ENCODE measurements around the gene FBXW8.

FBXW8 gene

DNA sequence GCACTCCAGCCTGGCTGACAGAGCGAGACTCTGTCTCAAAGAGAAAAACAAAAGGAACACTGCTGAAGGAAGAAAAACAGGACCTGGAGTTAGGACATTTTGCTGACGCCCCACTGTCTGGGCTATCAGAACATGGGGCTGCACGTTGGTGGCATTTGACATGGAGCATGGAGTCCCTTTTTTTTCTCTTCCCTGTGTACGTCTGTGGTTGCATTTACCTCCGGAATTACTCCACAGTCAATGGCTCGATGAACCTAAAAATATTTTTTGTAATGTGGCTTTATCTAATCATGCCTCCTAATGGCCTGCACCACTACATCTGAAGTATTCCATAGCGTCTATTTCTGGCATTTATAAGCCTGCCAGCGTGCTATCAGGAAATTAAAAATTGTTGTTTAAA lies 157.7 kb downstream of the FBXW8 start:
- H3K14ac ChIP-seq (ENCODE audit: low read length), result no peak overlapping the region
- H3K79me1 ChIP-seq (ENCODE audit: low read depth, low read length), result no peaks in the 10 kb centered on the region
- H4K91ac ChIP-seq (ENCODE audit: low read depth, low read length, poor library complexity), result no peak overlapping the region
- H3K4me1 ChIP-seq (ENCODE audit: control insufficient read depth in 2 of 2, insufficient read depth in 1 of 2, low read depth in 1 of 2, low read length in 2 of 2), result no peaks in the 10 kb centered on the region
- H3K27me3 ChIP-seq (ENCODE audit: control insufficient read depth in 3 of 3, insufficient read depth in 3 of 3, low read depth in 1 of 3, low read length in 3 of 3), result peaks cover 0 to 3% (median 0%) of the 10 kb centered on the region in 3 experiments
- no peak overlapping the region for H3K18ac ChIP-seq (ENCODE audit: low read length)
- no peak overlapping the region for H3K4ac ChIP-seq (ENCODE audit: low read length)
- H3K4me3 ChIP-seq (ENCODE audit: low read length in 2 of 2), result no peak overlapping the region
- no peak overlapping the region for H3K9ac ChIP-seq (ENCODE audit: low read depth, low read length, poor library complexity)
- no peak overlapping the region for H3K27ac ChIP-seq (replicated peaks; ENCODE audit: low read length)
- H2BK12ac ChIP-seq (ENCODE audit: low read length), result no peak overlapping the region
- WGBS, 2 donors (ENCODE audit: extremely low coverage in 2 of 2, insufficient read length in 2 of 2, insufficient replicate concordance in 1 of 2), result no CpG with 5 or more reads among the region's 8 CpGs
- no peak overlapping the region for H3K4me2 ChIP-seq (ENCODE audit: insufficient read depth, low read length, poor library complexity, severe bottlenecking)
- H2BK5ac ChIP-seq (ENCODE audit: low read length), result no peak overlapping the region
- H2BK120ac ChIP-seq (ENCODE audit: low read depth, low read length), result no peak overlapping the region
- no peaks in the 10 kb centered on the region for H3K9me3 ChIP-seq (replicated peaks in 1 of 2; ENCODE audit: control insufficient read depth in 2 of 2, insufficient read depth in 1 of 2, low read depth in 1 of 2, low read length in 2 of 2)
- no peak overlapping the region for H3K23ac ChIP-seq (ENCODE audit: low read depth, low read length, poor library complexity)
- H2AK5ac ChIP-seq (ENCODE audit: low read depth, low read length), result no peak overlapping the region
- H2AFZ ChIP-seq (ENCODE audit: low read length), result no peak overlapping the region
- no peak overlapping the region for H2BK15ac ChIP-seq (ENCODE audit: low read length)
- no peak overlapping the region for H4K8ac ChIP-seq (ENCODE audit: low read depth, low read length)
- no peak for DNase-seq (ENCODE audit: low spot score)
- no peaks in the 10 kb centered on the region for H3K36me3 ChIP-seq (replicated peaks in 1 of 2; ENCODE audit: control insufficient read depth in 2 of 2, insufficient read depth in 2 of 2, low read length in 2 of 2)

DNA sequence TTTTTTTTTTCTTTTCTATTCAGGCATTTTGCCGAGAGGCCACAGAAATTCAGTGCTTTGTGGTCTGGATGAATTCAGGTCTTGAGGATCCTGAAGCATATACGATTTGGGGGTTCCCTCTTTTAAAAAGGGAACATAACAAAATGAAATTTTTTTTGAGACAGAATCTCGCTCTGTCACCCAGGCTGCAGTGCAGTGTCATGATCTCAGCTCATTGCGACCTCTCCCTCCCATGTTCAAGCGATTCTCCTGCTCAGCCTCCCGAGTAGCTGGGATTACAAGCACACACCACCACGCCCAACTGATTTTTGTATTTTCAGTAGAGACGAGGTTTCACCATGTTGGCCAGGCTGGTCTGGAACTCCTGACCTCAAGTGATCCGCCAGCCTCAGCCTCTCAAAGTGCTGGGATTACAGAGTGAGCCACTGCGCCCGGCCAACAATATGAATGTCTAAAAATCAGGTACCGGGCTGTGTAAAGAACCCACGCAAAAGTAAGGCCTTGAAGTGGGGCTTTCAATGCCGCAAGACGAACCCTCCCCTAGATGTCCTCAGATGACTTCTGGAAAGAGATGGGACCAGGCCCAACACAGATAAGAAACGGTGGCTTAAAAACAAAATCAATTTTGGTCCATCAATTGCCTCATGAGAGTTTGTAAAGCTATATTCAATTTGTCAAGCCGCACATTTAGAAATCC lies 158.5 kb downstream of the FBXW8 start:
- H4K91ac ChIP-seq (ENCODE audit: low read depth, low read length, poor library complexity), result no peak overlapping the region
- H3K79me1 ChIP-seq (ENCODE audit: low read depth, low read length), result no peaks in the 10 kb centered on the region
- peaks cover 0 to 3% (median 0%) of the 10 kb centered on the region in 3 experiments for H3K27me3 ChIP-seq (ENCODE audit: control insufficient read depth in 3 of 3, insufficient read depth in 3 of 3, low read depth in 1 of 3, low read length in 3 of 3)
- DNase-seq (ENCODE audit: low spot score), result no peak
- H4K8ac ChIP-seq (ENCODE audit: low read depth, low read length), result no peak overlapping the region
- H2AFZ ChIP-seq (ENCODE audit: low read length), result no peak overlapping the region
- no peaks in the 10 kb centered on the region for H3K36me3 ChIP-seq (replicated peaks in 1 of 2; ENCODE audit: control insufficient read depth in 2 of 2, insufficient read depth in 2 of 2, low read length in 2 of 2)
- H2BK15ac ChIP-seq (ENCODE audit: low read length), result no peak overlapping the region
- H2BK12ac ChIP-seq (ENCODE audit: low read length), result no peak overlapping the region
- no peak overlapping the region for H3K4me2 ChIP-seq (ENCODE audit: insufficient read depth, low read length, poor library complexity, severe bottlenecking)
- no peak overlapping the region for H2AK5ac ChIP-seq (ENCODE audit: low read depth, low read length)
- H3K27ac ChIP-seq (replicated peaks; ENCODE audit: low read length), result no peak overlapping the region
- H2BK120ac ChIP-seq (ENCODE audit: low read depth, low read length), result no peak overlapping the region
- no peaks in the 10 kb centered on the region for H3K4me1 ChIP-seq (ENCODE audit: control insufficient read depth in 2 of 2, insufficient read depth in 1 of 2, low read depth in 1 of 2, low read length in 2 of 2)
- WGBS, 2 donors (ENCODE audit: extremely low coverage in 2 of 2, insufficient read length in 2 of 2, insufficient replicate concordance in 1 of 2), result no CpG with 5 or more reads among the region's 17 CpGs
- H3K9ac ChIP-seq (ENCODE audit: low read depth, low read length, poor library complexity), result no peak overlapping the region
- no peak overlapping the region for H2BK5ac ChIP-seq (ENCODE audit: low read length)
- no peak overlapping the region for H3K4me3 ChIP-seq (ENCODE audit: low read length in 2 of 2)
- H3K4ac ChIP-seq (ENCODE audit: low read length), result no peak overlapping the region
- no peaks in the 10 kb centered on the region for H3K9me3 ChIP-seq (replicated peaks in 1 of 2; ENCODE audit: control insufficient read depth in 2 of 2, insufficient read depth in 1 of 2, low read depth in 1 of 2, low read length in 2 of 2)
- no peak overlapping the region for H3K18ac ChIP-seq (ENCODE audit: low read length)
- no peak overlapping the region for H3K14ac ChIP-seq (ENCODE audit: low read length)
- H3K23ac ChIP-seq (ENCODE audit: low read depth, low read length, poor library complexity), result no peak overlapping the region

GRCh38 chr12:117069926-117070900 lies 159.5 kb downstream of the FBXW8 start:
- DNase-seq (ENCODE audit: low spot score), result no peak
- Histone ChIP-seq H2BK15ac (ENCODE audit: low read length) (no peak overlapping the region), H3K9me3 (replicated peaks in 1 of 2; ENCODE audit: control insufficient read depth in 2 of 2, insufficient read depth in 1 of 2, low read depth in 1 of 2, low read length in 2 of 2) (no peaks in the 10 kb centered on the region), H2AFZ (ENCODE audit: low read length) (peak overlapping the region; percentile 15), H3K36me3 (replicated peaks in 1 of 2; ENCODE audit: control insufficient read depth in 2 of 2, insufficient read depth in 2 of 2, low read length in 2 of 2) (no peaks in the 10 kb centered on the region), H3K4ac (ENCODE audit: low read length) (no peak overlapping the region), H3K4me3 (ENCODE audit: low read length in 2 of 2) (no peak overlapping the region), H3K4me2 (ENCODE audit: insufficient read depth, low read length, poor library complexity, severe bottlenecking) (no peak overlapping the region), H3K18ac (ENCODE audit: low read length) (no peak overlapping the region), H3K14ac (ENCODE audit: low read length) (no peak overlapping the region), H4K91ac (ENCODE audit: low read depth, low read length, poor library complexity) (no peak overlapping the region), H2AK5ac (ENCODE audit: low read depth, low read length) (no peak overlapping the region), H2BK120ac (ENCODE audit: low read depth, low read length) (no peak overlapping the region), H4K8ac (ENCODE audit: low read depth, low read length) (no peak overlapping the region), H2BK12ac (ENCODE audit: low read length) (no peak overlapping the region), H3K27ac (replicated peaks; ENCODE audit: low read length) (no peak overlapping the region), H3K9ac (ENCODE audit: low read depth, low read length, poor library complexity) (no peak overlapping the region), H3K27me3 (ENCODE audit: control insufficient read depth in 3 of 3, insufficient read depth in 3 of 3, low read depth in 1 of 3, low read length in 3 of 3) (no peaks in the 10 kb centered on the region), H3K79me1 (ENCODE audit: low read depth, low read length) (no peaks in the 10 kb centered on the region), H3K4me1 (ENCODE audit: control insufficient read depth in 2 of 2, insufficient read depth in 1 of 2, low read depth in 1 of 2, low read length in 2 of 2) (no peaks in the 10 kb centered on the region), H3K23ac (ENCODE audit: low read depth, low read length, poor library complexity) (no peak overlapping the region), H2BK5ac (ENCODE audit: low read length) (no peak overlapping the region)
- no CpG with 5 or more reads among the region's 14 CpGs for WGBS, 2 donors (ENCODE audit: extremely low coverage in 2 of 2, insufficient read length in 2 of 2, insufficient replicate concordance in 1 of 2)

- Histone ChIP-seq H3K4me1 (ENCODE audit: control insufficient read depth in 2 of 2, insufficient read depth in 1 of 2, low read depth in 1 of 2, low read length in 2 of 2) (no peaks in the 10 kb centered on the region), H3K9me3 (replicated peaks in 1 of 2; ENCODE audit: control insufficient read depth in 2 of 2, insufficient read depth in 1 of 2, low read depth in 1 of 2, low read length in 2 of 2) (no peaks in the 10 kb centered on the region), H3K36me3 (replicated peaks in 1 of 2; ENCODE audit: control insufficient read depth in 2 of 2, insufficient read depth in 2 of 2, low read length in 2 of 2) (no peaks in the 10 kb centered on the region), H2BK12ac (ENCODE audit: low read length) (no peak overlapping the region), H3K4me3 (ENCODE audit: low read length in 2 of 2) (no peak overlapping the region), H2AFZ (ENCODE audit: low read length) (no peak overlapping the region), H3K14ac (ENCODE audit: low read length) (no peak overlapping the region), H3K4ac (ENCODE audit: low read length) (no peak overlapping the region), H4K91ac (ENCODE audit: low read depth, low read length, poor library complexity) (no peak overlapping the region), H2BK120ac (ENCODE audit: low read depth, low read length) (no peak overlapping the region), H3K18ac (ENCODE audit: low read length) (no peak overlapping the region), H3K27me3 (ENCODE audit: control insufficient read depth in 3 of 3, insufficient read depth in 3 of 3, low read depth in 1 of 3, low read length in 3 of 3) (no peaks in the 10 kb centered on the region), H3K23ac (ENCODE audit: low read depth, low read length, poor library complexity) (no peak overlapping the region), H2BK5ac (ENCODE audit: low read length) (no peak overlapping the region), H3K4me2 (ENCODE audit: insufficient read depth, low read length, poor library complexity, severe bottlenecking) (no peak overlapping the region), H2AK5ac (ENCODE audit: low read depth, low read length) (peak overlapping the region; percentile 38), H2BK15ac (ENCODE audit: low read length) (no peak overlapping the region), H3K27ac (replicated peaks; ENCODE audit: low read length) (no peak overlapping the region), H3K9ac (ENCODE audit: low read depth, low read length, poor library complexity) (no peak overlapping the region), H3K79me1 (ENCODE audit: low read depth, low read length) (no peaks in the 10 kb centered on the region), H4K8ac (ENCODE audit: low read depth, low read length) (no peak overlapping the region)
- WGBS, 2 donors (ENCODE audit: extremely low coverage in 2 of 2, insufficient read length in 2 of 2, insufficient replicate concordance in 1 of 2), result no CpG with 5 or more reads among the region's 5 CpGs
- no peak for DNase-seq (ENCODE audit: low spot score)
Observed at GRCh38 chr12:117071009-117071408, 160.3 kb downstream of the FBXW8 start.

Measured in neuronal stem cell (in vitro differentiated cells).